Liver (tissue), 9 donors: Measurements from ENCODE around the gene TNFRSF8. TPM values are rescaled to one million over a fixed set of nuclear protein-coding genes. Genes with fewer than 3 reads are reported as not detected.

Experiments
- DNase-seq: peaks from one replicate; pipeline ENCODE4 v3.0.0-alpha.2; 2017; ENCODE audit warnings: low spot score
- H3K27ac ChIP-seq, 2 donors: one replicate each; pipeline ENCODE4 v1.7.0; 2013; ENCODE audit warnings: inconsistent platforms in 2 of 2, low read length in 2 of 2, control low read depth in 1 of 2, low read depth in 1 of 2, mild to moderate bottlenecking in 1 of 2
- H3K27me3 ChIP-seq, 4 donors: one replicate each; pipeline versions ENCODE4 v1.6.1 to v1.7.0; 2013; ENCODE audit warnings: low read length in 3 of 4, inconsistent platforms in 1 of 4, mild to moderate bottlenecking in 1 of 4, moderate library complexity in 1 of 4; ENCODE audit not compliant: control insufficient read depth in 4 of 4, insufficient read depth in 4 of 4
- H3K36me3 ChIP-seq, 4 donors: one replicate each; pipeline versions ENCODE4 v1.6.1 to v1.7.0; 2013; ENCODE audit warnings: low read length in 3 of 4, mild to moderate bottlenecking in 3 of 4, low read depth in 1 of 4, moderate library complexity in 1 of 4; ENCODE audit not compliant: control insufficient read depth in 4 of 4, insufficient read depth in 3 of 4
- H3K4me1 ChIP-seq, 4 donors: one replicate each; pipeline versions ENCODE4 v1.6.1 to v1.7.0; 2013; ENCODE audit warnings: low read length in 3 of 4, mild to moderate bottlenecking in 3 of 4, moderate library complexity in 1 of 4; ENCODE audit not compliant: control insufficient read depth in 4 of 4, insufficient read depth in 4 of 4
- H3K4me3 ChIP-seq, 3 donors: one replicate each; pipeline versions ENCODE4 v1.6.1 to v1.7.0; 2013; ENCODE audit warnings: low read length in 3 of 3, control low read depth in 1 of 3, low read depth in 1 of 3, mild to moderate bottlenecking in 1 of 3
- H3K9ac ChIP-seq, 2 donors: one replicate each; pipeline ENCODE4 v1.7.0; 2013; ENCODE audit warnings: low read length in 2 of 2, mild to moderate bottlenecking in 2 of 2, moderate library complexity in 2 of 2, control low read depth in 1 of 2, low read depth in 1 of 2
- H3K9me3 ChIP-seq, 4 donors: one replicate each; pipeline versions ENCODE4 v1.6.1 to v1.7.0; 2013; ENCODE audit warnings: low read length in 3 of 4; ENCODE audit not compliant: control insufficient read depth in 4 of 4
- EGR1 ChIP-seq, 2 donors: IDR thresholded peaks; 2 replicates each; pipeline ENCODE4 v1.6.1; 2016 to 2018; ENCODE audit warnings: antibody characterized with exemption in 2 of 2, low read depth in 2 of 2
- FOXA1 ChIP-seq: IDR thresholded peaks from 2 replicates; pipeline ENCODE4 v1.6.1; 2016; ENCODE audit warnings: antibody characterized with exemption
- FOXA2 ChIP-seq: IDR thresholded peaks from 2 replicates; pipeline ENCODE4 v1.6.1; 2016; ENCODE audit warnings: antibody characterized with exemption
- GABPA ChIP-seq, 2 donors: IDR thresholded peaks in 1 of 2; conservative IDR thresholded peaks in 1 of 2; 2 replicates each; pipeline ENCODE4 v1.6.1; 2016; ENCODE audit warnings: antibody characterized with exemption in 2 of 2, mild to moderate bottlenecking in 1 of 2, moderate library complexity in 1 of 2
- HNF4A ChIP-seq, 2 donors: conservative IDR thresholded peaks; 2 replicates each; pipeline ENCODE4 v1.6.1; 2016; ENCODE audit warnings: antibody characterized with exemption in 2 of 2, mild to moderate bottlenecking in 2 of 2
- HNF4G ChIP-seq: IDR thresholded peaks from 2 replicates; pipeline ENCODE4 v1.6.1; 2016; ENCODE audit warnings: antibody characterized with exemption
- JUND ChIP-seq, 2 donors: IDR thresholded peaks; 2 replicates each; pipeline ENCODE4 v1.6.1; 2016; ENCODE audit warnings: antibody characterized with exemption in 2 of 2
- NR2F2 ChIP-seq: IDR thresholded peaks from 2 replicates; pipeline ENCODE4 v1.6.1; 2016; ENCODE audit warnings: antibody characterized with exemption
- RAD21 ChIP-seq, 2 donors: IDR thresholded peaks; 2 replicates each; pipeline ENCODE4 v1.6.1; 2016; ENCODE audit warnings: antibody characterized with exemption in 2 of 2, mild to moderate bottlenecking in 2 of 2
- RXRA ChIP-seq, 2 donors: IDR thresholded peaks; 2 replicates each; pipeline ENCODE4 v1.6.1; 2017 to 2018; ENCODE audit warnings: antibody characterized with exemption in 2 of 2, mild to moderate bottlenecking in 1 of 2
- SP1 ChIP-seq: IDR thresholded peaks from 2 replicates; pipeline ENCODE4 v1.6.1; 2018; ENCODE audit warnings: antibody characterized with exemption, mild to moderate bottlenecking
- TAF1 ChIP-seq: conservative IDR thresholded peaks from 2 replicates; pipeline ENCODE4 v1.6.1; 2016; ENCODE audit warnings: antibody characterized with exemption, mild to moderate bottlenecking
- YY1 ChIP-seq: IDR thresholded peaks from 2 replicates; pipeline ENCODE4 v1.6.1; 2016; ENCODE audit warnings: antibody characterized with exemption, mild to moderate bottlenecking
- WGBS: extraction: QIAGEN DNeasy Blood & Tissue Kit; methylation state at CpG from one replicate; pipeline ENCODE4 v1.1.7; 2013; 5-methylcytosine and 5-hydroxymethylcytosine counted together
- polyA plus RNA-seq, 2 donors: library from polyadenylated mRNA; stranded (reverse) in 1 of 2; unstranded in 1 of 2; fragments of 200-250 nt in 1 of 2; fragments of >200 nt in 1 of 2; fragmentation: Nextera tagmentation in 1 of 2; extraction: Ambion mirVana in 1 of 2; gene quantifications; one replicate each; pipeline versions ENCODE4 v1.2.1 to v1.2.3, GENCODE V29; 2013 to 2015
- total RNA-seq, 2 donors: library from RNA; depleted of rRNA; stranded (reverse); fragments of >200 nt; gene quantifications; one replicate each; pipeline ENCODE4 v1.2.3, GENCODE V29; 2014
- TF ChIP-seq, protein P1 (sequence below): IDR thresholded peaks from 2 replicates; pipeline ENCODE4 v1.6.1; 2016; ENCODE audit warnings: antibody characterized with exemption
- TF ChIP-seq, protein P2 (sequence below): IDR thresholded peaks from 2 replicates; pipeline ENCODE4 v1.6.1; 2016; ENCODE audit warnings: antibody characterized with exemption
- TF ChIP-seq, protein P3 (sequence below): IDR thresholded peaks from 2 replicates; pipeline ENCODE4 v1.6.1; 2016; ENCODE audit warnings: antibody characterized with exemption, mild to moderate bottlenecking
- TF ChIP-seq, protein P4 (sequence below): fragments of 150-350 bp; IDR thresholded peaks from 2 replicates; pipeline ENCODE4 v1.5.1; 2017; ENCODE audit warnings: improper control_type of control experiment, low read depth, low read length; ENCODE audit not compliant: missing input control
- TF ChIP-seq, protein P5 (sequence below): IDR thresholded peaks from 2 replicates; pipeline ENCODE4 v1.6.1; 2016; ENCODE audit warnings: antibody characterized with exemption
- donor health status: healthy.
- donor health status: healthy.
- donor health status: healthy.
- donor health status: healthy.
- donor health status: healthy.

The TNFRSF8 gene
- total and polyA plus RNA-seq, 4 donors: 0.08 to 0.19 (median 0.12) TPM

DNA sequence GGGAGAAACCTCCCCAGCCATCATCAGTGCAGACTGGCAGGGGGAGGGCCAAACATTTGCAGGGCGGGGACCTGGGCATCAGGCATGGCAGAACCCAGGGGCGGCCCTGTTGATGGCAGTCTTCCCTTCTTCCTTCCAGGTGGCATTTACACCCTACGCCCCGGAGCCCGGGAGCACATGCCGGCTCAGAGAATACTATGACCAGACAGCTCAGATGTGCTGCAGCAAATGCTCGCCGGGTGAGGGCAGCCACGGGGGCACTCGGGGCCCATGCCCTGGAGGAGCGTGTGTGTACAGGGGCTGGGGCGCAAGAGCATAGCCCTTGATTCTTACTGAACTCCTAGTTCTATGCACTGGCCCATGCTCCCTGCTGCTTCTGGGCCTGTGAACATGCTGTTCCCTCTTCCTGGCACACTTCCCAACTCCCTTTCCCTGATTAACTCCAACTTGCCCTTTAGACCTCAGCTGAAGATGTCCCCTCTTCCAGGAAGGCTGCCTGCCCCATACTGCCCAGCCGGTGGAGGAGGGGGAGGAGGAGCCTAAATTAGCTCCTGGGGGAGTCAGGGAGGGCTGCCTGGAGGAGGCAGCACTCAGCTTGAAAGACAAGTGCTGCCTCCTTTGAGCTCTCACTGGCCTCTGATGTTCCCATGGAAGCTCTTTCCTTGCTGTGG, 125.7 kb downstream of the TNFRSF8 start:
- Histone ChIP-seq H3K9me3 (no peaks in the 10 kb centered on the region), H3K4me3 (no peak overlapping the region), H3K4me1 (peaks cover 33 to 46% (median 42%) of the 10 kb centered on the region in 4 donors), H3K27me3 (no peaks in the 10 kb centered on the region), H3K27ac (peak overlapping the region in 1 of 2 donors; percentile 20), H3K9ac (no peak overlapping the region), H3K36me3 (peaks cover 10 to 27% (median 23%) of the 10 kb centered on the region in 4 donors)
- 55% methylated on average over 13 of the region's 13 CpGs for WGBS
- TF ChIP-seq YY1 (no peak), NR2F2 (peak; percentile 85), EGR1 (IDR thresholded peaks at IDR 0.05; ENCODE audit: low read depth in 2 of 2) (no peak), HNF4G (peak; percentile 27), GABPA (IDR thresholded peaks at IDR 0.05 in 1 of 2, conservative IDR thresholded peaks at IDR 0.05 in 1 of 2) (no peak), JUND (IDR thresholded peaks at IDR 0.05) (no peak), FOXA2 (no peak), RAD21 (IDR thresholded peaks at IDR 0.05) (peak in 1 of 2 donors; percentile 41), HNF4A (conservative IDR thresholded peaks at IDR 0.05) (peak; percentile 56 to 73), RXRA (IDR thresholded peaks at IDR 0.05) (peak; percentile 50 to 69), TAF1 (no peak), SP1 (peak; percentile 71), FOXA1 (no peak)
- TF ChIP-seq, protein P1, sequence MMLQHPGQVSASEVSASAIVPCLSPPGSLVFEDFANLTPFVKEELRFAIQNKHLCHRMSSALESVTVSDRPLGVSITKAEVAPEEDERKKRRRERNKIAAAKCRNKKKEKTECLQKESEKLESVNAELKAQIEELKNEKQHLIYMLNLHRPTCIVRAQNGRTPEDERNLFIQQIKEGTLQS: no peak
- TF ChIP-seq, protein P2, sequence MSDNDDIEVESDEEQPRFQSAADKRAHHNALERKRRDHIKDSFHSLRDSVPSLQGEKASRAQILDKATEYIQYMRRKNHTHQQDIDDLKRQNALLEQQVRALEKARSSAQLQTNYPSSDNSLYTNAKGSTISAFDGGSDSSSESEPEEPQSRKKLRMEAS: no peak
- TF ChIP-seq, protein P3, sequence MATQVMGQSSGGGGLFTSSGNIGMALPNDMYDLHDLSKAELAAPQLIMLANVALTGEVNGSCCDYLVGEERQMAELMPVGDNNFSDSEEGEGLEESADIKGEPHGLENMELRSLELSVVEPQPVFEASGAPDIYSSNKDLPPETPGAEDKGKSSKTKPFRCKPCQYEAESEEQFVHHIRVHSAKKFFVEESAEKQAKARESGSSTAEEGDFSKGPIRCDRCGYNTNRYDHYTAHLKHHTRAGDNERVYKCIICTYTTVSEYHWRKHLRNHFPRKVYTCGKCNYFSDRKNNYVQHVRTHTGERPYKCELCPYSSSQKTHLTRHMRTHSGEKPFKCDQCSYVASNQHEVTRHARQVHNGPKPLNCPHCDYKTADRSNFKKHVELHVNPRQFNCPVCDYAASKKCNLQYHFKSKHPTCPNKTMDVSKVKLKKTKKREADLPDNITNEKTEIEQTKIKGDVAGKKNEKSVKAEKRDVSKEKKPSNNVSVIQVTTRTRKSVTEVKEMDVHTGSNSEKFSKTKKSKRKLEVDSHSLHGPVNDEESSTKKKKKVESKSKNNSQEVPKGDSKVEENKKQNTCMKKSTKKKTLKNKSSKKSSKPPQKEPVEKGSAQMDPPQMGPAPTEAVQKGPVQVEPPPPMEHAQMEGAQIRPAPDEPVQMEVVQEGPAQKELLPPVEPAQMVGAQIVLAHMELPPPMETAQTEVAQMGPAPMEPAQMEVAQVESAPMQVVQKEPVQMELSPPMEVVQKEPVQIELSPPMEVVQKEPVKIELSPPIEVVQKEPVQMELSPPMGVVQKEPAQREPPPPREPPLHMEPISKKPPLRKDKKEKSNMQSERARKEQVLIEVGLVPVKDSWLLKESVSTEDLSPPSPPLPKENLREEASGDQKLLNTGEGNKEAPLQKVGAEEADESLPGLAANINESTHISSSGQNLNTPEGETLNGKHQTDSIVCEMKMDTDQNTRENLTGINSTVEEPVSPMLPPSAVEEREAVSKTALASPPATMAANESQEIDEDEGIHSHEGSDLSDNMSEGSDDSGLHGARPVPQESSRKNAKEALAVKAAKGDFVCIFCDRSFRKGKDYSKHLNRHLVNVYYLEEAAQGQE: no peak
- TF ChIP-seq, protein P4, sequence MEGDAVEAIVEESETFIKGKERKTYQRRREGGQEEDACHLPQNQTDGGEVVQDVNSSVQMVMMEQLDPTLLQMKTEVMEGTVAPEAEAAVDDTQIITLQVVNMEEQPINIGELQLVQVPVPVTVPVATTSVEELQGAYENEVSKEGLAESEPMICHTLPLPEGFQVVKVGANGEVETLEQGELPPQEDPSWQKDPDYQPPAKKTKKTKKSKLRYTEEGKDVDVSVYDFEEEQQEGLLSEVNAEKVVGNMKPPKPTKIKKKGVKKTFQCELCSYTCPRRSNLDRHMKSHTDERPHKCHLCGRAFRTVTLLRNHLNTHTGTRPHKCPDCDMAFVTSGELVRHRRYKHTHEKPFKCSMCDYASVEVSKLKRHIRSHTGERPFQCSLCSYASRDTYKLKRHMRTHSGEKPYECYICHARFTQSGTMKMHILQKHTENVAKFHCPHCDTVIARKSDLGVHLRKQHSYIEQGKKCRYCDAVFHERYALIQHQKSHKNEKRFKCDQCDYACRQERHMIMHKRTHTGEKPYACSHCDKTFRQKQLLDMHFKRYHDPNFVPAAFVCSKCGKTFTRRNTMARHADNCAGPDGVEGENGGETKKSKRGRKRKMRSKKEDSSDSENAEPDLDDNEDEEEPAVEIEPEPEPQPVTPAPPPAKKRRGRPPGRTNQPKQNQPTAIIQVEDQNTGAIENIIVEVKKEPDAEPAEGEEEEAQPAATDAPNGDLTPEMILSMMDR: no peak
- TF ChIP-seq, protein P5, sequence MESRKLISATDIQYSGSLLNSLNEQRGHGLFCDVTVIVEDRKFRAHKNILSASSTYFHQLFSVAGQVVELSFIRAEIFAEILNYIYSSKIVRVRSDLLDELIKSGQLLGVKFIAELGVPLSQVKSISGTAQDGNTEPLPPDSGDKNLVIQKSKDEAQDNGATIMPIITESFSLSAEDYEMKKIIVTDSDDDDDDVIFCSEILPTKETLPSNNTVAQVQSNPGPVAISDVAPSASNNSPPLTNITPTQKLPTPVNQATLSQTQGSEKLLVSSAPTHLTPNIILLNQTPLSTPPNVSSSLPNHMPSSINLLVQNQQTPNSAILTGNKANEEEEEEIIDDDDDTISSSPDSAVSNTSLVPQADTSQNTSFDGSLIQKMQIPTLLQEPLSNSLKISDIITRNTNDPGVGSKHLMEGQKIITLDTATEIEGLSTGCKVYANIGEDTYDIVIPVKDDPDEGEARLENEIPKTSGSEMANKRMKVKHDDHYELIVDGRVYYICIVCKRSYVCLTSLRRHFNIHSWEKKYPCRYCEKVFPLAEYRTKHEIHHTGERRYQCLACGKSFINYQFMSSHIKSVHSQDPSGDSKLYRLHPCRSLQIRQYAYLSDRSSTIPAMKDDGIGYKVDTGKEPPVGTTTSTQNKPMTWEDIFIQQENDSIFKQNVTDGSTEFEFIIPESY: no peak
- DNase-seq: no peak
